ENCODE measurements around the gene NCAN. TPM values are rescaled to one million over a fixed set of nuclear protein-coding genes. Genes with fewer than 3 reads are reported as not detected.

Gene NCAN
- total RNA-seq, 4 donors from 2014 or later, result not detected

DNA sequence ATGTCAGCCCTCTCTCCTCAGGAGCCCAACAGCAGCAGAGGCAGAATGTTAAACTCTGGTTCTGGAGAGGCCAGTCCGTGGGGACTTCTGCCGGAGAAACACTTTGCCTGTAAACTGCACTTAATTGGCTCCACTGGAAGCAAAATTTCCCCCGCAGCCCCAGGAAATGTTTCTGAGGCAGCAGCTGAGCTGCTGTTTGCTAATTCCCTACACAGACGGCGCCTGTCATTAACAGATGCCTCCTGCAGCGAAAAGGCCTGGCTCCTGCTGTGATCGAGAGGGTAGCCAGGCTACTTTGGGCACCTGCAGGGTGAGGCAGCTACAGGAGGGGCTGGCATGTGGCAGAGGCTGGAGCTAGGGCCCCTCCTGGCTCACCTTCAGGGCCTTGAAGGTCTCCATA, 66.6 kb downstream of the NCAN start:
- DNase-seq (ENCODE audit: low spot score in 2 of 2), result no peak
- H3K4me3 ChIP-seq (ENCODE audit: low read depth, poor library complexity, severe bottlenecking), result no peak overlapping the region
- 90 to 97% methylated on average over 5 to 7 of the region's 7 CpGs for WGBS, 2 donors
- intact Hi-C loops (cut with DNase I; ENCODE audit: low total_unique reads), result no loop called here
- TF ChIP-seq POLR2A (IDR thresholded peaks at IDR 0.05), result no peak
- TF ChIP-seq, protein P1, sequence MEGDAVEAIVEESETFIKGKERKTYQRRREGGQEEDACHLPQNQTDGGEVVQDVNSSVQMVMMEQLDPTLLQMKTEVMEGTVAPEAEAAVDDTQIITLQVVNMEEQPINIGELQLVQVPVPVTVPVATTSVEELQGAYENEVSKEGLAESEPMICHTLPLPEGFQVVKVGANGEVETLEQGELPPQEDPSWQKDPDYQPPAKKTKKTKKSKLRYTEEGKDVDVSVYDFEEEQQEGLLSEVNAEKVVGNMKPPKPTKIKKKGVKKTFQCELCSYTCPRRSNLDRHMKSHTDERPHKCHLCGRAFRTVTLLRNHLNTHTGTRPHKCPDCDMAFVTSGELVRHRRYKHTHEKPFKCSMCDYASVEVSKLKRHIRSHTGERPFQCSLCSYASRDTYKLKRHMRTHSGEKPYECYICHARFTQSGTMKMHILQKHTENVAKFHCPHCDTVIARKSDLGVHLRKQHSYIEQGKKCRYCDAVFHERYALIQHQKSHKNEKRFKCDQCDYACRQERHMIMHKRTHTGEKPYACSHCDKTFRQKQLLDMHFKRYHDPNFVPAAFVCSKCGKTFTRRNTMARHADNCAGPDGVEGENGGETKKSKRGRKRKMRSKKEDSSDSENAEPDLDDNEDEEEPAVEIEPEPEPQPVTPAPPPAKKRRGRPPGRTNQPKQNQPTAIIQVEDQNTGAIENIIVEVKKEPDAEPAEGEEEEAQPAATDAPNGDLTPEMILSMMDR (IDR thresholded peaks at IDR 0.05), result no peak

DNA sequence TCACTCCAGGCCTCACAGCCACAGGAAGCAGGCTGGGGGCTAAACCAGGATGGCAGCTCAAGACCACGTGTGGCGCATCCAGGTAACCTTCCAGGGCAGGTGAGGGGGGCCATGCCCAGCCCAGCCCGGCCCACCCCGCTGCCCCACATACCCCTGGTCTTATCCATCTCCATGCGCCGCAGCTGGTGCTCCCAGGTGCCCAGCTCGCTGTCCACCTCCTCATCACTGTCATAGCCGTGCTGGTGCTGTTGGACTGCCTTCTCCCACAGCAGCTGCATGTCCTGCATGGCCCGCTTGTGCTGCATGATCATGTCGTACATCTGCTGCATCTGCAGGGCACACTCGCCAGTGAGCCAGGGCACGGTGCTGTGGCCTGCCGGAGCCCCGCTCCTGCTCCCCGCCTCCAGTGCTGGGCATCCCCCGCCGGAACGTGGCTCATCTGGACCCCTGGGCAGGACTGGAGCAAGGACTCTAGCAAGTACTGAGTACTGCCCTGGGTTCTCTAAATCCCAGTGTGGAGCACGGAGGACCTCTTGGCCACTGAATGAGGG, 67.4 kb downstream of the NCAN start:
- no peak for DNase-seq (ENCODE audit: low spot score in 2 of 2)
- WGBS, 2 donors, result 90 to 95% methylated on average over 18 to 19 of the region's 19 CpGs
- TF ChIP-seq, protein P1 (IDR thresholded peaks at IDR 0.05), result no peak
- no peak for TF ChIP-seq POLR2A (IDR thresholded peaks at IDR 0.05)
- intact Hi-C loops (cut with DNase I; ENCODE audit: low total_unique reads), result no loop called here
- H3K4me3 ChIP-seq (ENCODE audit: low read depth, poor library complexity, severe bottlenecking), result no peak overlapping the region

DNA sequence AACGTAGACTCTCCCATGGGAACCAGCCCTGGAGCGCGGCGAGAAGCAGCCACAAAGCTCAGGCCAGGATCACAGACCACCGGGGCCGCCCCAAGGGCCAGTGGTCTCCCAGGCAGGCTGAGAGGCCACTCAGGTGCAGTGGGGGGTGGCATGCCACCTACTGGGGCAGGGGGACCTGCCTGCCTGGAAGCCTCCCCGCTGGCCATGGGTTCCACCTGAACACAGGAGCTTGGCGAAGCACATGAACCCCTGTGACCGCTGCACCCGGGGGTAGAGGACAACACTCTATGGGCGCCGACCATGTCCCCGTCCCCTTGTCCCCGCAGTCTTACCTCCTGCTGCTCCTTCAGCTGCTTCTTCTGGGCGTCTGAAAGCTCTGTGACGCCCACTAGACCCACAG, 68.1 kb downstream of the NCAN start:
- TF ChIP-seq POLR2A (IDR thresholded peaks at IDR 0.05), result no peak
- TF ChIP-seq, protein P1 (IDR thresholded peaks at IDR 0.05), result no peak
- intact Hi-C loops (cut with DNase I; ENCODE audit: low total_unique reads), result no loop called here
- WGBS, 2 donors, result 93% methylated on average over 16 of the region's 16 CpGs
- no peak for DNase-seq (ENCODE audit: low spot score in 2 of 2)
- H3K4me3 ChIP-seq (ENCODE audit: low read depth, poor library complexity, severe bottlenecking), result no peak overlapping the region

DNA sequence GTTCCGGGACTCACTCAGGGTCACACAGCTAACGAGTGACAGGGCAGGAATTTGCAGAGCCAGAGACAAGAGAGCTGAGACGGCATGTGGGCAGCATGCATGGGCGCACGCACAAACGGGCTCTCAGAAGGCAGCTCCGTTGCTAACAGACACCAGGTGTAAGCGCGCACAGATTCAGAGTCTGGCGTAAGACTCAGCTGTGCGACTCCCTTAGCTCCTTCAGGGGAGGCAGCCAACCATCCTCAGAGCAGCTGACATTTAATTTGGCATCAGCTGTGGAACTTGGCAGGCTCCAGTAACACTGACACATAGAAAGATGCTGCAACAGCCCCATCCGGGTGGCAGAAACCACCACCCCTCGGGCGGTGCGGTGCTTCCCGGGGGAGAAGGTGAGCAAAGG, 68.8 kb downstream of the NCAN start:
- H3K4me3 ChIP-seq (ENCODE audit: low read depth, poor library complexity, severe bottlenecking), result no peak overlapping the region
- intact Hi-C loops (cut with DNase I; ENCODE audit: low total_unique reads), result no loop called here
- no peak for DNase-seq (ENCODE audit: low spot score in 2 of 2)
- WGBS, 2 donors, result 51 to 79% methylated on average over 16 of the region's 16 CpGs
- TF ChIP-seq, protein P1 (IDR thresholded peaks at IDR 0.05), result no peak
- no peak for TF ChIP-seq POLR2A (IDR thresholded peaks at IDR 0.05)

DNA sequence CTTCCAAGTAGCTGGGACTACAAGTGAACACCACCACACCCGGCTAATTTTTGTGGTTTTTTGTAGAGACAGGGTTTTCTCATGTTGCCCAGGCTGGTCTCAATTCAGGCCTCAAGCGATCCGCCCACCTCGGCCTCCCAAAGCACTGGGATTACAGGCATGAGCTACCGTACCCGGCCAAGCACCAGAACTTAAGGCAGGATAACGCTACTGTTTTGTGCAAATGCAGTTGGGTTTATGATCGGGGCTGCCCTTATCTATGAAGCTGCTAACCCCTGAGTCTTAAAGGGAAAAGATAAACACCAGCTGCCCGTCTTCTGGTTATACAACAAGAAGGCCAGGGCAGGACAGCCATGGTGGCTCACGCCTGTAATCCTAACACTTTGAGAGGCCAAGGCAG, 73.9 kb downstream of the NCAN start:
- WGBS, 2 donors, result 95 to 99% methylated on average over 10 of the region's 10 CpGs
- intact Hi-C loops (cut with DNase I; ENCODE audit: low total_unique reads), result no loop called here
- H3K4me3 ChIP-seq (ENCODE audit: low read depth, poor library complexity, severe bottlenecking), result no peak overlapping the region
- no peak for TF ChIP-seq POLR2A (IDR thresholded peaks at IDR 0.05)
- TF ChIP-seq, protein P1 (IDR thresholded peaks at IDR 0.05), result no peak
- no peak for DNase-seq (ENCODE audit: low spot score in 2 of 2)

DNA sequence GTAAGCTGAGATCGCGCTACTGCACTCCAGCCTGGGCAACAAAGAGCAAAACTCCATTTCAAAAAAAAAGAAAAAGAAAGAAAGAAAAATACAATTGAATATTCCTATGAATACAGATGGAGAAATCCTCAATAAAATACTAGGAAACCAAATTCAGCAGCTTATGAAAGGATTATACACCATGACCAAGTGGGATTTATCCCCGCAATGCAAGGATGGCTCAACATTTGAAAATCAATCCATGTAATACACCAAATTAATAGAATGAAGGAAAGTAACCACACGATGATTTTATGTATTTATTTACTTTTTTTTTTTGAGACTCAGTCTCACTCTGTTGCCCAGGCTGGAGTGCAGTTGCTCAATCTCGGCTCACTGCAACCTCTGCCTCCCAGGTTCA, 80.8 kb downstream of the NCAN start:
- H3K4me3 ChIP-seq (ENCODE audit: low read depth, poor library complexity, severe bottlenecking), result no peak overlapping the region
- intact Hi-C loops (cut with DNase I; ENCODE audit: low total_unique reads), result no loop called here
- WGBS, 2 donors, result 97 to 98% methylated on average over 5 of the region's 5 CpGs
- DNase-seq (ENCODE audit: low spot score in 2 of 2), result no peak
- TF ChIP-seq, protein P1 (IDR thresholded peaks at IDR 0.05), result no peak
- no peak for TF ChIP-seq POLR2A (IDR thresholded peaks at IDR 0.05)
